Fibroblast of pulmonary artery (primary cell): ENCODE measurements around the gene ERC1.

Experiments
- DNase-seq: peaks from one replicate; pipeline ENCODE4 v3.0.0-alpha.2; 2010; ENCODE audit warnings: low read depth
- H3K4me3 ChIP-seq: replicated peaks from 2 replicates; pipeline ENCODE4 v1.5.1; 2011; ENCODE audit warnings: low read depth, mild to moderate bottlenecking, control low read depth, low read length, moderate library complexity
- TF ChIP-seq, protein P1 (sequence below): IDR thresholded peaks from 2 replicates; pipeline ENCODE4 v1.5.1; 2011; ENCODE audit warnings: mild to moderate bottlenecking, control low read depth, low read length, inconsistent platforms; ENCODE audit errors: missing control alignments

Gene ERC1

DNA sequence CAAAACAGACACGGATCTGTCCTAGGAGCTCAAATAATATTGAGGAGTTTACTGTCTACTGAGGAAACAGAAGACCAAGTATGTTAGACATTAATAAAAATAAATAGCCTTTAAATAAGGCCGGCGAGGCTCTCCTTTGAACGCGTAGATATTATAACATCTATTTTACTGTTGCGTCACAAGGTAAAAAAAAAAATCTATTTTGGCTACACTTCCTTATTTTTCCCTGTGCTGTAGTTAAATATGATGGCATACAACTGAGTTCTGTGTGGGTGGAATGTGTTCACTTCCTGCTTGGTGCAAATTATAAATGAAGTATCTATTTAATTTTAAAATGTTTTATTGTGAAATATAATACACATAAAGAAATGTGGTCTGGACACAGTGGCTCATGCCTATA is 24.3 kb upstream of the ERC1 start:
- TF ChIP-seq, protein P1, sequence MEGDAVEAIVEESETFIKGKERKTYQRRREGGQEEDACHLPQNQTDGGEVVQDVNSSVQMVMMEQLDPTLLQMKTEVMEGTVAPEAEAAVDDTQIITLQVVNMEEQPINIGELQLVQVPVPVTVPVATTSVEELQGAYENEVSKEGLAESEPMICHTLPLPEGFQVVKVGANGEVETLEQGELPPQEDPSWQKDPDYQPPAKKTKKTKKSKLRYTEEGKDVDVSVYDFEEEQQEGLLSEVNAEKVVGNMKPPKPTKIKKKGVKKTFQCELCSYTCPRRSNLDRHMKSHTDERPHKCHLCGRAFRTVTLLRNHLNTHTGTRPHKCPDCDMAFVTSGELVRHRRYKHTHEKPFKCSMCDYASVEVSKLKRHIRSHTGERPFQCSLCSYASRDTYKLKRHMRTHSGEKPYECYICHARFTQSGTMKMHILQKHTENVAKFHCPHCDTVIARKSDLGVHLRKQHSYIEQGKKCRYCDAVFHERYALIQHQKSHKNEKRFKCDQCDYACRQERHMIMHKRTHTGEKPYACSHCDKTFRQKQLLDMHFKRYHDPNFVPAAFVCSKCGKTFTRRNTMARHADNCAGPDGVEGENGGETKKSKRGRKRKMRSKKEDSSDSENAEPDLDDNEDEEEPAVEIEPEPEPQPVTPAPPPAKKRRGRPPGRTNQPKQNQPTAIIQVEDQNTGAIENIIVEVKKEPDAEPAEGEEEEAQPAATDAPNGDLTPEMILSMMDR = no peak
- no peak overlapping the region for H3K4me3 ChIP-seq
- DNase-seq = no peak

DNA sequence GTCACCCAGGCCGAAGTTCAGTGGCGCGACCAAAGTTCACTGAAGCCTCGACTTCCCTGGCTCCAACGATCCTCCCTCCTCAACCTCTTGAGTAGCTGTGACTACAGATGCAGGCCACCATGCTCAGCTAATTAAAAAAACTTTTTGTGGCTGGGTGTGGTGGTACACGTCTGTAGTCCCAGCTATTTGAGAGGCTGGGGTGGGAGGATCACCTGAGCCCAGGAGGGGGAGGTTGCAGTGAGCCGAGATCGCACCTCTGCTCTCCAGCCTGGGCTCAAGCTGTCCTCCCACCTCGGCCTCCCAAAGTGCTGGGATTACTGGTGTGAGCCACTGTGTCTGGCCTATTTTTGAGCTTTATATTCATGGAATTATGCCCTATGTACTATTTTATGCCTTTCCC is 23.4 kb upstream of the ERC1 start:
- no peak overlapping the region for H3K4me3 ChIP-seq
- no peak for DNase-seq
- TF ChIP-seq, protein P1 = no peak

DNA sequence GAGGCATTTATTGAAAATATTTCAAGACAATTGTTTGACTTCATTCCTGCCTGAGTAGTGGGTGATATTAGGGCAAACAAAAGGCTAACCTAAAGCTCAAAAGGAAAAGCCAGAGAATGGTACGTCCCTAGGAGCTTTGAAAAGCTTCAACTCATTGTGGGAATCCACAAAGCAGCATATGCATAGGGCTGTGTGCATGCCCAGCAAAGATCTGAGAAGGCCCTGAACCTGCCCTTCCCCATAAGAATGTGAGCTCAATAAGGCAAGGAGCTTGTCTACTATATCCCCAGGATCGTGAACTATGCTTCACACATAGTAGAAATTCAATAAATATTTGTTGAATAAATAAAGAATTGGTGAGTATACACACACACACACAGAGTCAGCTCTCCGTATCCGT is 22.5 kb upstream of the ERC1 start:
- H3K4me3 ChIP-seq = no peak overlapping the region
- DNase-seq = no peak
- TF ChIP-seq, protein P1 = no peak

DNA sequence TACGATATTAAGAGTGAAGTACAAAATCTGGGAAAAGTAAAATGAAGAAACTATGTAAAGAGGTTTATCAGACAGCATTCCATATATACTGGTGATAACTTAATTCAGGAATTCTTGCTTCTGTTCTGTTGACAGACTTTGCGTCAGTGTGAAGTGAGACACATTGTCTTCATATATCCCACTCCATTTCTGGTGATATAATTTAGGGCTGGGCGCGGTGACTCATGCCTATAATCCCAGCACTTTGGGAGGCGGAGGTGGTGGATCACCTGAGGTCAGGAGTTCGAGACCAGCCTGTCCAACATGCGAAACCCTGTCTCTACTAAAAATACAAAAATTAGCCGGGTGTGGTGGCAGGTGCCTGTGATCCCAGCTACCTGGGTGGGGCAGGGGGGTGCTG is 21.2 kb upstream of the ERC1 start:
- no peak for DNase-seq
- TF ChIP-seq, protein P1 = no peak
- no peak overlapping the region for H3K4me3 ChIP-seq

DNA sequence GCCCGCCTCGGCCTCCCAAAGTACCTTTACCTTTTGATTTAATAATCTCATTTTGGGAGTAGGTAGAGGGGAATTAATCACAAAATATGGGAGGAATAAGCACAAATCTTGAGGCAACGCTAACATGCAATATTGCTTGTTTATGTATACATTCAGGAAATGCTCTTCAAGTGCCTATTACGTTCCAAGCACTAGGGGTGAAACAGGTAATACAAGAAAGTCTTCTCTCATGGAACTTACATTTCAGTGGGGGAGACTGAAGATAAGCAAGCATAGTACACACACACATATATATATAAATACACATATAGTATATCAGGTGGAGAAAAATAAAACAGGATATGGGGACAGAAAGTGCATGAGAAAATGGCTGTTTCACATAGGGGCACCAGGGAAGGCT is 19.0 kb upstream of the ERC1 start:
- DNase-seq = no peak
- TF ChIP-seq, protein P1 = no peak

DNA sequence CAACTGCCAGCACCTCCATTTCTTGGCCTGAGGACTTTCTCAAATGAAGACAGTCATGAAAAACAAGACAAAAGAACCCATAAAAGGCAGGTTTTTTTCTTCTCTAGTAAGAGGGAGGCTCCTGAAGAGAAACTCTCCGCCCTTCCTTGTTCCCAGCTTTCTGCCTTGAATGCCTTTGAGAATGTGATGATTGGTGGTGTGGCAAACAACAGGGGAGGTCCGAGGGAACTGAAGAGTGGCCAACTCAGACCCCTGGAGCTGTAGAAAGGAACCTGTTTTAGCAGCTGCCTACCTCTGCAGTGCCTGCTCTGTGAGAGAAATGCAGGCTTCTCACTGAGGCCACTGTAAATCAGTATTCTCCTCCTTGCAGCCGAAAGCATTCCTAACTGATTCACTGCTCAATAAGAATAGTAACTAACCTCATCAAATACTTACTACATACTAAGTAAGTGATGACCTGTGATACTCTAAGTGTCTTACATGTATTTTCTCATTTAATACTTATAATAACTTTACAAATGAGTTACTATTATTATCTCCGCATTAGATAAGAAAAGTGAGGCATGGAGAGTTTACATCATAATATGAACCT is 16.7 kb upstream of the ERC1 start:
- no peak overlapping the region for H3K4me3 ChIP-seq
- TF ChIP-seq, protein P1 = no peak
- no peak for DNase-seq

More for the DNA sequence above, 19.0 kb upstream of the ERC1 start:
- H3K4me3 ChIP-seq = no peak overlapping the region

DNA sequence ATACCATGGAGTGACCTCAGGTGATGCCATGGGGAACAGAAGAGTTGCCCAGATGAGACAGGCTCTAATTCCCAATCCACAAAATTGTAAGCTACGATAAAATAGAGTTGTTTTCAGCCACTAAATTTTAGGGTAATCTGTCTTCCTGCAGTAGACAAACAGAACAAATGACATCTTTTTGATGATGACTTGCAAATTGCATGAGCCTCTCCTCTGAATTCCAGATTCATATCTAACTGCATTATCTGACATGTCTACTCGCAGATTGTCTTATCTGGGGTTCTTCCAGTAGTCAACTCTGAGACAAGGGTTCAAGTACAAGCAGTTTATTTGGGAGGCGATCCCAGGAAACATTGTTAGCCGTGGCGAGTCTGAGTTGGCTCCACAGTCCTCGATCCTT is 14.4 kb upstream of the ERC1 start:
- DNase-seq = no peak
- TF ChIP-seq, protein P1 = no peak
- H3K4me3 ChIP-seq = no peak overlapping the region
